ENCODE data around the gene PROK1.

- TF ChIP-seq CTCF (IDR thresholded peaks at IDR 0.05) = no peak
- TF ChIP-seq POLR2A (IDR thresholded peaks at IDR 0.05) = no peak
Measured at GRCh38 chr1:110463725-110464124, 12.8 kb downstream of the PROK1 start.
